NCI-H1048 (cell line): ENCODE results near the gene MAFF.

ENCODE experiments used
- DNase-seq: peaks from one replicate; lab custom pipeline; 2025; lab: John Stamatoyannopoulos, UW

The MAFF gene

GRCh38 chr22:38248280-38248679, 46.5 kb downstream of the MAFF start:
- DNase-seq, result no peak

GRCh38 chr22:38249301-38249700, 47.5 kb downstream of the MAFF start:
- DNase-seq, result no peak

- DNase-seq, result no peak
These were observed 48.2 kb downstream of the MAFF start for GRCh38 chr22:38249803-38250642.

- DNase-seq, result no peak
These were observed 49.0 kb downstream of the MAFF start for GRCh38 chr22:38250643-38251340.

- no peak for DNase-seq
These were observed 49.5 kb downstream of the MAFF start for GRCh38 chr22:38251341-38251692.

- no peak for DNase-seq
These were observed 53.9 kb downstream of the MAFF start for GRCh38 chr22:38255697-38256096.

- no peak for DNase-seq
These were observed 55.4 kb downstream of the MAFF start for GRCh38 chr22:38257181-38257580.

GRCh38 chr22:38257650-38258250, 56.0 kb downstream of the MAFF start:
- no peak for DNase-seq

GRCh38 chr22:38258895-38259294, 57.1 kb downstream of the MAFF start:
- DNase-seq, result no peak

- no peak for DNase-seq
These were observed 57.6 kb downstream of the MAFF start for GRCh38 chr22:38259370-38259769.

- no peak for DNase-seq
These were observed 59.2 kb downstream of the MAFF start for GRCh38 chr22:38260761-38261681.

- DNase-seq, result no peak
These were observed 60.4 kb downstream of the MAFF start for GRCh38 chr22:38262051-38262795.

- no peak for DNase-seq
These were observed 62.6 kb downstream of the MAFF start for GRCh38 chr22:38264322-38264843.
